ENCODE measurements around the gene AAMP.
"Not testable (repeated sequence)": the region's sequence is repeated elsewhere in the genome, so short reads cannot be mapped to it uniquely, and the experiment has no call there.

The AAMP gene, protein sequence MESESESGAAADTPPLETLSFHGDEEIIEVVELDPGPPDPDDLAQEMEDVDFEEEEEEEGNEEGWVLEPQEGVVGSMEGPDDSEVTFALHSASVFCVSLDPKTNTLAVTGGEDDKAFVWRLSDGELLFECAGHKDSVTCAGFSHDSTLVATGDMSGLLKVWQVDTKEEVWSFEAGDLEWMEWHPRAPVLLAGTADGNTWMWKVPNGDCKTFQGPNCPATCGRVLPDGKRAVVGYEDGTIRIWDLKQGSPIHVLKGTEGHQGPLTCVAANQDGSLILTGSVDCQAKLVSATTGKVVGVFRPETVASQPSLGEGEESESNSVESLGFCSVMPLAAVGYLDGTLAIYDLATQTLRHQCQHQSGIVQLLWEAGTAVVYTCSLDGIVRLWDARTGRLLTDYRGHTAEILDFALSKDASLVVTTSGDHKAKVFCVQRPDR

DNA sequence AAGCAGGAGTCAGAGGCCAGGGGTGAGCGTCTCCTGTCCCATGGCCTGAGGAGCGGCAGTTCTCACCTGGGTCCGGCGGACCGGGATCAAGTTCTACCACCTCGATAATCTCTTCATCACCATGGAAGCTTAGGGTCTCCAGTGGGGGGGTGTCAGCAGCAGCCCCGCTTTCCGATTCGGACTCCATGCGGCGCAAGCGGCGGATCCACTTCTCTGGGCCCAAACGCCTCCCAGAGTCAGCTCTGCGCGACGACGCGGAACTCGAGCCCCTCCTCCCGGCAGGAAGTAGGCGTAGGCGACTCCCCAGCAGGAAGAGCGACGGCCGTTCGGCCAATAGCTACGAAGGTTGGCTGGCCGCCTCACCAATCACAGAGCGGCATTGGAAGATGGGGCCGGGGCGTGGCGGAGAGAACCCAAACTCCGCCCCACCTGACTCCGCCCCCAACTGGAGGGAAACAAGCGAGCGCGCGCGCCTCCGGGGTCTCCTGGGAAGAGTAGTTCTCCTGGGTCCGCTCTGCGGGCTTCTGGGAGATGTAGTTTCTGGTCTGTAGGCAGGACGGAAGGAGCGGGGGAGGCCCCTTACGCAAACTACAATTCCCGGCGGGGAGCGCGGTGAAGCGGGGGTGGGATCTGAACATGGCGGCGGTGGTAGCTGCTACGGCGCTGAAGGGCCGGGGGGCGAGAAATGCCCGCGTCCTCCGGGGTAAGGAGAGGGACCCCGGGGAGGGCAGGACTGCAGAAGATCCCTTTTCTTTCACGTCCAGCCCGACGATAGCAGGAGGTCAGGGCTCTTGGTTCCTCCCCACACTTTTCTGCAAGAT, at the start of gene AAMP, which contains the start of gene PNKD:
Gene AAMP (minus strand): TSS at position 238 of the 821 bp plus-strand sequence. CDS start 51 bp downstream, at position 187.
Gene PNKD (plus strand): TSS at position 620 of the 821 bp plus-strand sequence. CDS start 17 bp downstream, at position 637.
- H3K4me3 ChIP-seq (ENCODE audit: control insufficient read depth, low read depth, low read length) = peak within 1 kb of the TSS; percentile 94
- DNase-seq (ENCODE audit: low read depth) = peak; percentile 99
- TF ChIP-seq, protein P1, sequence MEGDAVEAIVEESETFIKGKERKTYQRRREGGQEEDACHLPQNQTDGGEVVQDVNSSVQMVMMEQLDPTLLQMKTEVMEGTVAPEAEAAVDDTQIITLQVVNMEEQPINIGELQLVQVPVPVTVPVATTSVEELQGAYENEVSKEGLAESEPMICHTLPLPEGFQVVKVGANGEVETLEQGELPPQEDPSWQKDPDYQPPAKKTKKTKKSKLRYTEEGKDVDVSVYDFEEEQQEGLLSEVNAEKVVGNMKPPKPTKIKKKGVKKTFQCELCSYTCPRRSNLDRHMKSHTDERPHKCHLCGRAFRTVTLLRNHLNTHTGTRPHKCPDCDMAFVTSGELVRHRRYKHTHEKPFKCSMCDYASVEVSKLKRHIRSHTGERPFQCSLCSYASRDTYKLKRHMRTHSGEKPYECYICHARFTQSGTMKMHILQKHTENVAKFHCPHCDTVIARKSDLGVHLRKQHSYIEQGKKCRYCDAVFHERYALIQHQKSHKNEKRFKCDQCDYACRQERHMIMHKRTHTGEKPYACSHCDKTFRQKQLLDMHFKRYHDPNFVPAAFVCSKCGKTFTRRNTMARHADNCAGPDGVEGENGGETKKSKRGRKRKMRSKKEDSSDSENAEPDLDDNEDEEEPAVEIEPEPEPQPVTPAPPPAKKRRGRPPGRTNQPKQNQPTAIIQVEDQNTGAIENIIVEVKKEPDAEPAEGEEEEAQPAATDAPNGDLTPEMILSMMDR (conservative IDR thresholded peaks at IDR 0.05; ENCODE audit: control insufficient read depth, insufficient read depth, low read depth, low read length) = no peak

DNA sequence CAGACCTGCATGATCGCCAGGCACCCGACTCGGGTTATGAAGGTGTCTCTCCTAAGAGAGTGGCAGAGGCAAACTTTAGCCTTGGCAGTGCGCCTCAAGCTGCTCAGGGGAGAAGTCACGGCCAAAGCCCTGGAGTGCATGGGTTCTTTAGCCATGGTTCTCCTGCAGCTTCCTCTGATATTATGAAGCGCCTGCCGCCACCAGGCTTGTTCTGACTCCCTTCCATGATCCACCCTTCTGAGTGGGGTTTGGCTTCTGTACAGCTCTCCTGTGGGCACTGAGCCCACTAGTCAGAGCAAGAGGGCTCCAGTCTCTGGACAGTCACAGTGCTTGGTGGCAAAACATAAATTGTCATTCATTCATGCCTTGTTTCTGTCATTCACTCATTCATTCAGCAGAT, 48.3 kb upstream of the AAMP start:
- TF ChIP-seq, protein P1 (conservative IDR thresholded peaks at IDR 0.05; ENCODE audit: control insufficient read depth, insufficient read depth, low read depth, low read length) = no peak
- H3K4me3 ChIP-seq (ENCODE audit: control insufficient read depth, low read depth, low read length) = no peak overlapping the region
- DNase-seq (ENCODE audit: low read depth) = no peak

DNA sequence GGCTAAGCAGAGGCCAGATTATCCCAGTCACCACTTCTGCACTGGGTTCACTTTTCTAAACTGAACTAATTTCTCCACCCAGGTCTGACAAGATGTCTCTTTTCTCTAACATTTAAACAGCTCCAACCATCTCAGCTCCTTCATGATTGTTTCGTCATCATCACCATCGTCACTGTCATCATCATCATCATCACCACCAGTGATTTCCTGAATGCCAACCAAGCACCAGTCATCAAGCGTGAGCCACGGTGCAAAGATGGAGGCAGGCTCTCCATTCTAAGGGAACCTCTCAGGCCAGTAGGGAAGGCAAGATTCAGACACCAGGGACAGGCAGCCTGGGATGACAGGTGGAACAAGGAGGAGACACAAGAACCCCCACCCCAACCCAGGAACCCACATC, 47.9 kb upstream of the AAMP start:
- no peak for DNase-seq (ENCODE audit: low read depth)
- H3K4me3 ChIP-seq (ENCODE audit: control insufficient read depth, low read depth, low read length) = no peak overlapping the region
- TF ChIP-seq, protein P1 (conservative IDR thresholded peaks at IDR 0.05; ENCODE audit: control insufficient read depth, insufficient read depth, low read depth, low read length) = no peak

DNA sequence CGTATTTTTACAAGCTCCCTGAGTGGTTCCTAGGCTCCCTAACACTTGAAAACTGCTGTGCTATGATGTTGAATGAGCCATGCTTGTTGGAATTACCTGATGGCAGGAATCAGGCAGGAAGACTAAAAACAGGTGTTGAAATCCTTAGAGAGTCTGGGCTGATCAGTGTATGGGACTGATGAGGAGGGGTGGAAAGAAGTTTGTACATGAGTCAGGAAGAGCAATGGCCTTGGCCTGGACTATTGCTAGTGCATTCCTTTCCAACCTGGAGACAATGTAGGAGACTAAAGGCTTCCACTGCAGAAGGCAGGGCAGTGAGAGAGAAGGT, 47.3 kb upstream of the AAMP start:
- no peak for DNase-seq (ENCODE audit: low read depth)
- no peak overlapping the region for H3K4me3 ChIP-seq (ENCODE audit: control insufficient read depth, low read depth, low read length)

DNA sequence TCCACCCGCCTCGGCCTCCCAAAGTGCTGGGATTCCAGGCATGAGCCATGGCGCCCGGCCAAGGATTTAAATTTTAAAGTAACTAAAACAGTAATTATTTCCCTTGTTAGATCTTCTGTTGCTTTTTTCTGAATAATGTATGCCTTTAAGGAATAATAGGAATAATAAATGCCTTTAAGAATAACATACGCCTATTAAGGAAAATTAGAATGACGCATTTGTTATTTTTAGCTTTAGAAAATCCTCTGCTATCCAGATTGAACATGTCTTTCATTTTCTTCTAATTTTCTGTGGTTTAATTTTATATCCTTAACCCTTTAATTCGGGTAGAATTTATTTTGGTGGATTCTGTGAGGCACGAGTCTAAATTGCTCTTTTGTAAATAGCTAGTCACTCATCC, 45.5 kb upstream of the AAMP start:
- no peak overlapping the region for H3K4me3 ChIP-seq (ENCODE audit: control insufficient read depth, low read depth, low read length)
- DNase-seq (ENCODE audit: low read depth) = no peak
- TF ChIP-seq, protein P1 (conservative IDR thresholded peaks at IDR 0.05; ENCODE audit: control insufficient read depth, insufficient read depth, low read depth, low read length) = no peak

More for the DNA sequence above, 47.3 kb upstream of the AAMP start:
- TF ChIP-seq, protein P1 (conservative IDR thresholded peaks at IDR 0.05; ENCODE audit: control insufficient read depth, insufficient read depth, low read depth, low read length) = no peak

DNA sequence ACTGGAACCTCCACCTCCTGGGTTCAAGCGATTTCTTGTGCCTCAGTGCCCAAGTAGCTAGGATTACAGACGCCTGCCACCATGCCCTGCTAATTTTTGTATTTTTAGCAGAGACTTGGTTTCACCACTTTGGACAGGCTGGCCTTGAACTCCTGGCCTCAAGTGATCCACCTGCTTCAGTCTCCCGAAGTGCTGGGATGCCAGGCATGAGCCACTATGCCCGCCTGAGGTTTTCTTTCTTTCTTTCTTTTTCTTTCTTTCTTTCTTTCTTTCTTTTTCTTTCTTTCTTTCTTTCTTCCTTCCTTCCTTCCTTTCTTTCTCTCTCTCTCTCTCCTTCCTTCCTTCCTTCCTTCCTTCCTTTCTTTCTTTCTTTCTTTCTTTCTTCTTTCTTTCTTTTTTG, 44.8 kb upstream of the AAMP start:
- not testable (repeated sequence) for H3K4me3 ChIP-seq (ENCODE audit: control insufficient read depth, low read depth, low read length); DNase-seq (ENCODE audit: low read depth)

DNA sequence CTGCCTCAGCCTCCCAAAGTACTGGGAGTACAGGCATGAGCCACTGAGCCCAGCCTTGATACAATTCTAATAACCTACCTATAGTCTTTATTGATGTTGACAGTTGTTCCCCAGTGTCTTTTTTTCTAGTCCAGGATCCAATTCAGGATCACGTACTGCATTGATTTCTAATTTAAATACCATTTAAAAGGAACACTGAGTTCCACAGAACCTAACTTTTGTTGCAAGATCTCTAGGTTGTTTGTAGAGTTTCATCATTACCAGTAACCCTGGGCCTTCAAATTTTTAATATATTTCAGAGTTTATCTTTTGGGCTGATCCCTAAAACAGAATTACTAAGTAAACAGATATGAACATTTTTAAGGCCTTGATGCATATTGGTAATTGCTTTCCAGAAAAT, 43.4 kb upstream of the AAMP start:
- TF ChIP-seq, protein P1 (conservative IDR thresholded peaks at IDR 0.05; ENCODE audit: control insufficient read depth, insufficient read depth, low read depth, low read length) = no peak
- H3K4me3 ChIP-seq (ENCODE audit: control insufficient read depth, low read depth, low read length) = no peak overlapping the region
- no peak for DNase-seq (ENCODE audit: low read depth)
